HG03571 (cell line): ENCODE measurements around the gene IL24.

Experiments used
- ATAC-seq: cut with Tn5 transposase; IDR thresholded peaks from one replicate; pipeline ENCODE4 v1.9.1; 2021; ENCODE audit not compliant: unreplicated experiment

Gene IL24

GRCh38 chr1:206878456-206878855 lies 18.8 kb upstream of the IL24 start:
- ATAC-seq = no peak

- no peak for ATAC-seq
These were observed 16.9 kb upstream of the IL24 start for GRCh38 chr1:206880314-206880713.

DNA sequence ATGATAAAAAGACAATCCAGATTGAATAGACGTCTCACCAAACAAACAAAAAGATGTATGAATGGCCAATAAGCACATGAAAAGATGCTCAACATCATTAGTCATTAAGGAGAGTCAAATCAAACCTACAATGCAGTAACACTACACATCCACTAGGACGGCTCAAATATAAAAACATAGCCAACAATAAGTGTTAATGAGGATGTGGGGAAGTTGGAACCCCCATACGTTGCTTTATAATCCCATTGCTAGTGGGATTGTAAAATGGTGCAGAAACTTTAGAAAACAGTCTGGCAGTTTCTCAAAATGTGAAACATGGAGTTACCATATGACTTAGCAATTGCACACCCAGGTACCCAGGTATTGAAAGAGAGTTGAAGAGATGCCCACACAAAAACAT lies 14.7 kb upstream of the IL24 start:
- no peak for ATAC-seq

DNA sequence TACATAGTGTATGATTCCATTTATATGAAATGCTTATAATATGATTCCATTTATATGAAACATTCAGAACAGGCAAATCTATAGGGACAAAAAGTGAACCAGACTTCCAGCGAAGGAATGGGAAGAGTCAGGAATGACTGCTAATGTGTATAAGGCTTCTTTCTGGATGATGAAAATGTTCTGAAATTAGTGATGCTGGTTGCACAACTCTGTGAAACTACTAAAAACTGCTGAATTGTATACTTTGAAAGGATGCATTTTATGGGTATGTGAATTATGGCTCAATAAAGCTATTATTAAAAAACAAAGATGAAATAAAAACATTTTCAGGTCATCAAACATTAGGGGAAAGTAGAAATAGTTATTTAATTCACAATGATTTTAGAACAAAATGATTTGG lies 14.1 kb upstream of the IL24 start:
- no peak for ATAC-seq

DNA sequence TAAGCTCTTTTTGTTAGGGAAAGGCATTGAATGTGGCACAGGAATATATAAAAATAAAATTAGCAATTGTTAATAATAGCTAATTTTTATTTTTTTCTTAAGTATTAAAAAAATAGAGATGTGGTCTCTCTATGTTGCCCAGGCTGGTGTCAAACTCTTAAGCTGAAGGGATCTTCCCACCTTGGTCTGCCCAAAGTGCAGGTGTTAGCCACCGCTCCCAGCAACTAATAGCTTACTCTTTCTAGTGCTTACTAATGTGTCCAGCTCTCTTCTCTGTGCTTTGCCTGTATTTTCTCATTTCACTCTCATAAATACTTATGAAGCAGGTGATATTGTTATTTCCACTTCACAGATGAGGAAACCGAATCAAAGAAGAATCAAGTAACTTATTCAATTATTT lies 13.4 kb upstream of the IL24 start:
- ATAC-seq = no peak

DNA sequence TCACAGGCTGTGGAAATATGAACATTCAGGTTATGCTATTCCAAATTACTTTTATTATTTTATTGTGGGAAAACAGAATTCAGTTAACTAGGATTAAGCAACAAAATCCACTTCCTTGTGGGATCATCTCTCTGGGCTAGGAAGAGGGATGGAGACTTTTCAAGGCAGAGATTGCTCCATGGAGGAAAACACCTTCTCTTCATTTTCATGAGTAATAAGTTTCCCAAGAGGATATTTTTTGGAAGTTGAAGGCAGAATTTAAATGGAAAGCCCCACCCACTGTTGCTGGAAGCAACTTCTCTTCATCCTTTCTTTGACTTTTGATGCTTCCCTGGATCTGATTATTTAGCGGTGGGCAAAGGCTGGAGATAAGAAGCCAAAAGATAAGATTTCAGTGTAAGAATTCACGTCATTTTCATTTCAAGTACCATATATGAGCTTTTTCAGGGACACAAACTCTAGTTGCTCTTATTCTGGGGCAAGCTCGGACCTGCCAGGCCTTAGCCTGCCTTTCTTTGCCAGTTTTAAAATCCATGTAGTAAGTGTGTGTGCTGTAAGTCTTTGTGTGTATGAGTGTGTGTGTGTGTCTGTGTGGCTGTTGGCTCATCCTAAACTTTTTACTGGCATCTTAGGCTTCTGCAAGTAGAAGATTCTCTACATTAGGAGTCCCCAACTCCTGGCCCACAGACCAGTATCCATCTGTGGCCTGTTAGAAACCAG lies 11.7 kb upstream of the IL24 start:
- no peak for ATAC-seq

GRCh38 chr1:206886831-206887230 lies 10.4 kb upstream of the IL24 start:
- no peak for ATAC-seq

DNA sequence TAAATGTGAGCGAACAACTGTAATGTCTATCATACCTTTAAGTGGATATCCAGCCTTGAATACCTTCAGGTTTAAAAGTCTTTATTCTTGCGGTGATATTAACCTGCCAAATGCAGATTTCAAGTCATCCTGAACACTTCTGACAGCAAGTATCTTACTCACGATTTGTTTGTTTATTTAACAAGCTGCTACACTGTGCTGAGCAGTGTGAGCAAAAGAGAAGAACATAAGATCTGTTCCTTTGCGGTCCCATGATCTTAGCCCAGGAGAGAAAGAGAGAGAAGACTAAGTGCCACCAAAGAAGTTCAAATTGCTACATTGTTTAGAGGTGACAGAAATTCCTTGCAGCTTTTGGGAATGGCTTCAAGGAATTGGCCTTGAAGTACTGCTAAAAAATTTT lies 9.5 kb upstream of the IL24 start:
- no peak for ATAC-seq

DNA sequence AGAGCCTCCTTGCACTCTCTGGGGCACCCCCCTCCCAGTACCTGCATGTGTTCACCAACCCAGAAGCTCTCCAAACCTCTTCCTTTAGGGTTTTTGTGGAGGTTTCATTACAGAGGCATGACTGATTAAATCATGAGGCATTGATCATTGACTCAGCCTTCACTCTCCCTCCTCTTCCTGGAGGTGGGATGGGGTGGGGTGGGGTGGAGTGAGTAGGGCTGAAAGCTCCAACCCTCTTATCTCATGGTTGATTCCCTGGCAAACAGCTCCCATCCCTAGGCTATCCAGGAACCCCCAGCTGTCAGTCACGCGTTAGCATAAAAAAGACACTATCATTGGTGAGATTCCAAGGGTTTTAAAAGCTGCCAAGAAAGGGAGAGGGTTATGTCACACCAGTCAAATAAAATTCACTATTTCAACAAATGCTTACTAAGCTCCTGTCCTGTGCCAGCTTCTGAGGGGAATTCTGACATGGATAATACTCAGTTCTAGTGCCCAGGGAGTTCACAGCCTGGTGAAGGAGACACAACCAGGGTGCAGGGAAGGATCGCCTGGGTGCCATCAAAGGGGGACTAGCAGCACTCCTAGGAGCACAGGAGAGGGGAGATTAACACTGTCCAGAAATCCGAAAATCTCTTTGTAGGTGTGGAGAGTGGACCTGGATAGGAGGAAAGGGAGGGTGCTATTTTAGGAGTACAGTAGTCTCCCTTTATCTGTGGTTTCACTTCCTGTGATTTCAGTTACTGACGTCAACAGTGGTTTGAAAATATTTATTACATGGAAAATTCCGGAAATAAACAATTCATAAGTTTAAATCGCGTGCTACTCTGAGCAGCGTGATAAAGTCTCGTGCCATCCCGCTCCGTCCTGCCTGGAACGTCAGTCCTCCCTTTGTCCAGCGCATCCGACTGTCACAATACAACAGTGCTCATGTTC lies 6.8 kb upstream of the IL24 start:
- no peak for ATAC-seq

DNA sequence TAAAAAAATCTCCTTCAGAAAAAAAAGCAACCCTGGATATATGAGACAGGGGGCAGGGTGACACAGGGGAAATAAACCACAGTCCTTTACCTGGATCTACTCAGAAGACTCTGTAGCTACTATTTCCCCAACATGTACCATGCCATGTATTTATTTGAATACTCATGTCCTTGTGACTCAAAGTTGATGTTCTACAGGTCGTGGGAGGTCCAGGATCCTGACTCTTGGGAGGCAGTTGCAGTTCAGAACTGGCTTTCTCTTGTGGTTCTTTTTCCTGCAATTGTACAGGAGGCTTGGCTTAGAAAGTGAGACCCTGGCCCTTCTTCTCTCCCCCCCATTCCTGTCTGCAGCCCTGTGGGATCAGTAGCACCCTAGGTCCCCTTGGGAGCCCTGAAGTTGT lies 5.8 kb upstream of the IL24 start:
- no peak for ATAC-seq

DNA sequence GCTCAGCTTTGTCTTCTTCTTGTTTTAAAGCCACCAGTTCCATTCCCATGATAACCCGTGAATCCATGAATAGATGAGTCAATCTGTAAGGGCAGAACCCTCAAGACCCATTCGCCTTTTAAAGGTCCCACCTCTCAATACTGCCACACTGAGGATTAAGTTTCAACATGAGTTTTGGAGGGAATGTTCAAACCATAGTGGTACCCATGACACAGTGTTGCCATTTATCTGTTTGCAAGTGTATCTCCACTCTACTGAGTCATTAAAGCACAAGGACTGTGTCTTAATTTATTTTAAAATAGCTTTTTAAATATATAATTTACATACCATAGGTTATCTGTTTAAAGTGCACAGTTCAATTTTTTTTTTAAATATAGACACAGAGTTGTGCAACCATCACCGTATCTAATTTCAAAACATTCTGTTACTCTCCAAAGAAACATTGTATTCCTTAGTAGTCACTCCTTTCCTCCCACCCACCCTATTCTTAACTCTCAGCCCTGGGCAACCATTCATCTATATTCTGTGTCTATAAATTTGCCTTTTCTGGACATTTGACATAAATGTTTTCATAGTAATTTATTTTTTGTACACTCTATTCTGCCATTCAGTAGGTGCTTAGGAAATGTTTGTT lies 4.8 kb upstream of the IL24 start:
- ATAC-seq = no peak

DNA sequence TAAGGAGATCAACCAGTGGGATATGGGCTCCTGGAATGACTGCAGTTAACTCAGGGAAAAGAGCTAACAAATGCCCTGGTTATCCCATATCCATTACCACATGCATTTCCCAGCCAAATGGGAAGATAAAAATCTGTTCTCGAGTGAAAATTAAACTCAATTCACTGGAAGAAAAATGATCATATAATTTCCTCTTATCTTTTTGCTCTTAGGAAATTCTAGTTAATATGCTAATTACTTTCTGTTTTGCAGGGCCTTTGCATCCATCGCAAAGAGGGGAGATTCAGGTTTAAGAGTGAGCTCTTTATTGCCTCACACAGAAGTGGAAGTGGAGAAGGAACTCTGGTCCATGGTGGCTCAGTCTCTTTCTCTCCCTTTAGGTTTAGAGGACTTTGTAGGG lies 3.9 kb upstream of the IL24 start:
- ATAC-seq = no peak

DNA sequence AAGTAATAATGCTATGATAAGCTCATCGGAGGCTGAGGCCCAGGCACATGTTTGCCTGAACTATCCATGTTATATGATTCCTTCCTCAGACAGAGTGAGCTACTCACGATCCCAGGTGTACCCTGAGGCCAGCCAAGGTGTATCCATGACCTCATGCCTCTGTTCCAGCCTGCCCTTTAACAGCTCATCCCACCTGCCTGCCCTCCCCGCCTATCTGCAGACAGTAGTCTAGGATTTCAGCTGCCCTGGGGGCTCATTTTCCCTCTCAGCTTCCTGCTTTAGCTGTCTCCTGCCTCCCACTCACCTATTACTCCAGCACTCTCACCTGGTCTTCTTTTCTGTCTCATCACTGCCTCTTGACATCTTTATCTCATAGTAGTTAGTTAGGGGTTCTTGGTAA lies 1.9 kb upstream of the IL24 start:
- no peak for ATAC-seq

DNA sequence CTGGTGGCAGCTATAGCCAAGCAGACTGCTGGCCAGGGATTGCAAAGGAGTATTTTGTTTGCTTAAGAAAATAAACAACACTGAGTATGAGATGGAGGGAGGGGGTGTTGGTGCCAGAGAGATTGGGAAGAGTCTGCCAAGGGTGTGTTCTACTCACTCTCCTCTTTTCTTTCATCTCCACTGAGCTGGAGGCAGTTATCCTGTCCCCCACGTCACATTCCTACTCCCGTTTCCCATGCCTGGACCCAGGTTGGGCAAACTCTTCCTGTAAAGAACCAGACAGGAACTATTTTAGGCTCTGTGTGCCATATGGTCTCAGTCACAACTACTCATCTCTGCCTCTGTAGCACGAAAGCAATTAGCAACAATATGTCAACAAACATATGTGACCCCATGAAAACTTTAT lies 1.4 kb upstream of the IL24 start:
- ATAC-seq = no peak

GRCh38 chr1:206896261-206896660 lies 982 bp upstream of the IL24 start:
- no peak for ATAC-seq

DNA sequence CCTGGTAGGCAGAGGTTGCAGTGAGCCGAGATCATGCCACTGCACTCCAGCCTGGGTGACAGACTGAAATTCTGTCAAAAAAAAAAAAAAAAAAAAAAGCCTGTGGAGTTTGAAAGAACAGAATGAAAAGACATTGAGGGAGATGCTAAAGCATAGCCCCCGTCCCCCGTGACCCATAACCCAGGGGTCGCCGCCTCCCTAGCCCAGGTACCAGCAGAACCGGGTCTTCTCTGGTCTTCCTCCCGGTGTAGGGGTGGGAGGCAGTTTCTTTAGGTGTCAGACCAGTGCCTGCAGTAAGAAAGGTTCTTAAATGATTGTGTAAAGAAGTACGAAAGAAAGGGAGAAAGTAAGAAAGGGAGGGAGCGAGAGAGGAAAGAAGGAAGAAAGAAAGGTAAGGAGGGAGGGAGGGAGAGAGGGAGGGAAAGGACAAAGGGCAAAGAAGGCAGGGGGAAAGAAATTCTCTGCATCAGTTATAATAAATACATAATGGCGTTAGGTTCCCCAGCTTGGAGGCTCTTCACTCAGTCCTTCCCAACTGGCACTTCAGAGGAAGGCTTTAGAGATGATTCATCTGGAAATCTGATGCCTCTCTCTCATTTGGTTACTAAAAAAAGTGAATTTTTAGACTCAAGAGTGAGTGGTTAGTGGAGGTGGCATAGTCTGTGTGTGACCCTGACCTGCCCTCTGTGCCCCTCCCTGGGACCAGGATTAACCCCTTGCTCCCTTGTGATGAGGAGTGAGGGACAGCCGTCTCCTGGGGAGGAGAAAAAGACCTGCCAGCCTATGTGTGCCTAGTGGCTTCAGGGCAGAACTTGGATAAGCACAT lies 1.1 kb downstream of the IL24 start:
- ATAC-seq = no peak

GRCh38 chr1:206898915-206899431 lies 1.7 kb downstream of the IL24 start:
- no peak for ATAC-seq

DNA sequence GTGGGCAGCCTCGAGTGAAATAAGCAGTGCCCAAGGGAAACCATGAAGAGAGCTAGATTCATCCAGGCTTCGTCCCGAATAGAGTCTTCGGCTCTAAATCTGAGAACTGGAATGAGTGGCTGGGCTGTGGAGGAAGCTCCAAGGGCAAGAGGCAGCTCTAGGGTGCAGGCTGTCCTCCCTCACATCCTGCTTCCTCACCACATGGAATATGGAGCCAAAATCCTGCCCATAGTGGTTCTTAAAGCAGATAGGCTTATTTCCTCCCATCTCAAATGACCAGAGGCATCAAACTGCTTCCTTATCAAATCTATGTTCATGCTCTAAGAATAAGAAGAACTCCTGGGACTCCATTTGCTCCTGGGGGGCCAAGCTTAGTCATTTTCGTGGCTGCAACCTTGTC lies 2.5 kb downstream of the IL24 start:
- no peak for ATAC-seq

DNA sequence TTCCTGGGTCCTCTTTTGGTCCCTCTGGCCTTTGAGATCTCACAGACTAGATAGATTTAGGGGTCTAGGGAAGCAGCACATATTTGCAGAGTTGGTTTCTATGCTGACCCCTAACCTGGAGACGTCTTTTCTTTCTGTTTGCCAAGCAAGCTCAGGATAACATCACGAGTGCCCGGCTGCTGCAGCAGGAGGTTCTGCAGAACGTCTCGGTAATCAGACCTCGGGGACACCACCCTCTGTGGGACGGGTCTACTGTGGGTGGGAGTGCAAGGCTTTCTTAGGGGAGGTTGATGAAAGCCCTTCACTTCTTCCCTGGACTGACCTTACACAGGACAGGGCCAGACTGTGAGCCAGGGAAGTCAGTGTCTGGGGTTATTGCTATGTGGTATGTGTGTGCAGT lies 2.9 kb downstream of the IL24 start:
- ATAC-seq = no peak

DNA sequence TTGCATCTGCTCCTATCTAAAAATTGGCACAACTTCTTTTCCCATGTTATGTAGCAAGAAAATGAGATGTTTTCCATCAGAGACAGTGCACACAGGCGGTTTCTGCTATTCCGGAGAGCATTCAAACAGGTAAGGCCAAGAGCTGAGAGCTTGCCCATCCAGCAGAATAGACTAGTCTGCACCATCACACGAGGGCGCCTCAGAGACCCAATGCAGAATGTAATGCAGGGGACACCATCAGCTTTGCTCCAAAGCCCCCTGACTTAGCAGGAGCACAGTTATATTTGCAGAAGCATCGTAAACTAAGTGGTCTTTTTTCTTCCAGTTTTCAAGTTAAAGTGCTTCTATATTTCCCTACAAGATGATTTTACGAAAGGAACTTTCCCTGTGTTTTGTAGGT lies 4.7 kb downstream of the IL24 start:
- ATAC-seq = no peak

DNA sequence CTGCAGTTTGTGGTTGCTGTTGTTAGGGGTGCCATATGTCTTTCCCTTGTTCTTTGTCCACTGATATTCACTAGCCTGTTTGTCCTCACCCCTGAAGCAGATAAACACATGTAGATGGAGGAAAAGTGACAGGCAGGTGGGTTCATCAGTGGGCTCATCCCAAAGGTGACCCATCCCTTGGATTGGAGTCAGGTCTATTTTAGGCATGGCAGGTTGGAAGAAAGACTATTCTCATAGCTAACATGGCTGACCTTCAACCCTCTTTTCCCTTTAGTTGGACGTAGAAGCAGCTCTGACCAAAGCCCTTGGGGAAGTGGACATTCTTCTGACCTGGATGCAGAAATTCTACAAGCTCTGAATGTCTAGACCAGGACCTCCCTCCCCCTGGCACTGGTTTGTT lies 5.5 kb downstream of the IL24 start:
- no peak for ATAC-seq
